Thyroid gland (tissue), 4 donors: ENCODE measurements around the gene CEACAM3. TPM values are rescaled to one million over a fixed set of nuclear protein-coding genes. Genes with fewer than 3 reads are reported as not detected.

ENCODE experiments used
- DNase-seq, 2 donors: peaks; one replicate each; pipeline ENCODE4 v3.0.0-alpha.2; 2019
- H3K27ac ChIP-seq, 3 donors: fragments of 200-600 bp; sonication (generic); 1 replicate in 2 of 3; 2 replicates in 1 of 3; pipeline ENCODE4 v1.5.1; 2016 to 2019; ENCODE audit warnings: mild to moderate bottlenecking in 1 of 3, moderate library complexity in 1 of 3
- H3K27me3 ChIP-seq: fragments of 200-600 bp; sonication (generic); one replicate; pipeline ENCODE4 v1.5.1; 2019
- H3K36me3 ChIP-seq, 2 donors: fragments of 200-600 bp; sonication (generic); one replicate each; pipeline ENCODE4 v1.5.1; 2016 to 2019
- H3K4me1 ChIP-seq, 2 donors: fragments of 200-600 bp; sonication (generic); one replicate each; pipeline ENCODE4 v1.5.1; 2017 to 2019
- H3K4me3 ChIP-seq, 3 donors: fragments of 200-600 bp; sonication (generic); replicated peaks in 1 of 3; 1 replicate in 2 of 3; 2 replicates in 1 of 3; pipeline ENCODE4 v1.5.1; 2016; ENCODE audit warnings: mild to moderate bottlenecking in 1 of 3
- H3K9me3 ChIP-seq: fragments of 200-600 bp; sonication (generic); one replicate; pipeline ENCODE4 v1.5.1; 2017
- CTCF ChIP-seq, 6 experiments: fragments of 200-600 bp in 3 of 6; fragments of 450-650 bp in 3 of 6; sonication (generic) in 3 of 6; IDR thresholded peaks; one replicate each; pipeline ENCODE4 v1.5.1; 2016 to 2019; ENCODE audit warnings: antibody characterized with exemption in 6 of 6, mild to moderate bottlenecking in 2 of 6, inconsistent platforms in 1 of 6, moderate library complexity in 1 of 6
- POLR2A ChIP-seq, 2 donors: fragments of 450-650 bp; IDR thresholded peaks; one replicate each; pipeline ENCODE4 v1.6.1; 2017; ENCODE audit warnings: antibody characterized with exemption in 2 of 2, mild to moderate bottlenecking in 2 of 2, moderate library complexity in 1 of 2
- WGBS, 2 donors: methylation state at CpG; one replicate each; pipeline ENCODE4 v1.1.5; 2017; 5-methylcytosine and 5-hydroxymethylcytosine counted together
- intact Hi-C: fragments of 100-400 bp; cut with DNase I; formaldehyde crosslinking; loops from one replicate; pipeline ENCODE4 v1.15.1; 2023
- total RNA-seq, 4 donors: library from RNA; depleted of rRNA; stranded (reverse); fragments of >200 nt; gene quantifications; one replicate each; pipeline ENCODE4 v1.2.3, GENCODE V29; 2016

CEACAM3 gene
- total RNA-seq, 4 donors from 2014 or later, result not detected

- WGBS, 2 donors, result 67% methylated on average over 7 of the region's 7 CpGs
- Histone ChIP-seq H3K36me3 (no peaks in the 10 kb centered on the region), H3K27ac (no peak overlapping the region), H3K4me1 (no peaks in the 10 kb centered on the region), H3K27me3 (no peaks in the 10 kb centered on the region), H3K4me3 (no peak overlapping the region), H3K9me3 (no peaks in the 10 kb centered on the region)
- no peak for DNase-seq
- TF ChIP-seq CTCF (IDR thresholded peaks at IDR 0.05) (no peak), POLR2A (IDR thresholded peaks at IDR 0.05) (no peak)
- intact Hi-C loops, result no loop called here
These were observed 47.0 kb downstream of the CEACAM3 start for GRCh38 chr19:41843371-41843770.

- Histone ChIP-seq H3K4me3 (no peak within 1 kb of the TSS), H3K36me3 (no peaks in the 10 kb centered on the region), H3K9me3 (no peaks in the 10 kb centered on the region), H3K4me1 (no peaks in the 10 kb centered on the region), H3K27me3 (no peaks in the 10 kb centered on the region), H3K27ac (no peak within 1 kb of the TSS)
- TF ChIP-seq CTCF (IDR thresholded peaks at IDR 0.05), result no peak
- no peak for TF ChIP-seq POLR2A (IDR thresholded peaks at IDR 0.05)
- intact Hi-C loops, result no loop called here
- DNase-seq, result no peak
- 77 to 79% methylated on average over 24 to 30 of the region's 30 CpGs for whole genome bisulfite sequencing, 2 donors
These were observed 48.2 kb downstream of the CEACAM3 start, which contains the start of gene LYPD4 for GRCh38 chr19:41844601-41845000. Gene LYPD4 (minus strand): TSS chr19:41844683. CDS start chr19:41839285, 5,398 bp downstream.

GRCh38 chr19:41845001-41845050 is 48.4 kb downstream of the CEACAM3 start, which contains the start of gene DMRTC2:
Gene DMRTC2 (plus strand): TSS chr19:41845042. CDS start chr19:41847429, 2,387 bp downstream.
- intact Hi-C loops, result no loop called here
- H3K27me3 ChIP-seq, result no peaks in the 10 kb centered on the region
- 88 to 93% methylated on average over 1 to 3 of the region's 3 CpGs for WGBS, 2 donors
- H3K36me3 ChIP-seq, result no peaks in the 10 kb centered on the region
- H3K4me3 ChIP-seq, result no peak within 1 kb of the TSS
- H3K27ac ChIP-seq, result no peak within 1 kb of the TSS
- no peaks in the 10 kb centered on the region for H3K9me3 ChIP-seq
- no peak for TF ChIP-seq CTCF (IDR thresholded peaks at IDR 0.05)
- no peak for TF ChIP-seq POLR2A (IDR thresholded peaks at IDR 0.05)
- no peaks in the 10 kb centered on the region for H3K4me1 ChIP-seq
- DNase-seq, result no peak

- DNase-seq, result no peak
- Histone ChIP-seq H3K27me3 (no peaks in the 10 kb centered on the region), H3K4me3 (no peak overlapping the region), H3K9me3 (no peaks in the 10 kb centered on the region), H3K4me1 (no peaks in the 10 kb centered on the region), H3K27ac (no peak overlapping the region), H3K36me3 (no peaks in the 10 kb centered on the region)
- no peak for TF ChIP-seq POLR2A (IDR thresholded peaks at IDR 0.05)
- no peak for TF ChIP-seq CTCF (IDR thresholded peaks at IDR 0.05)
- WGBS, 2 donors, result 87 to 92% methylated on average over 23 of the region's 23 CpGs
- intact Hi-C loops, result no loop called here
These were observed 48.7 kb downstream of the CEACAM3 start for GRCh38 chr19:41845051-41845590.

DNA sequence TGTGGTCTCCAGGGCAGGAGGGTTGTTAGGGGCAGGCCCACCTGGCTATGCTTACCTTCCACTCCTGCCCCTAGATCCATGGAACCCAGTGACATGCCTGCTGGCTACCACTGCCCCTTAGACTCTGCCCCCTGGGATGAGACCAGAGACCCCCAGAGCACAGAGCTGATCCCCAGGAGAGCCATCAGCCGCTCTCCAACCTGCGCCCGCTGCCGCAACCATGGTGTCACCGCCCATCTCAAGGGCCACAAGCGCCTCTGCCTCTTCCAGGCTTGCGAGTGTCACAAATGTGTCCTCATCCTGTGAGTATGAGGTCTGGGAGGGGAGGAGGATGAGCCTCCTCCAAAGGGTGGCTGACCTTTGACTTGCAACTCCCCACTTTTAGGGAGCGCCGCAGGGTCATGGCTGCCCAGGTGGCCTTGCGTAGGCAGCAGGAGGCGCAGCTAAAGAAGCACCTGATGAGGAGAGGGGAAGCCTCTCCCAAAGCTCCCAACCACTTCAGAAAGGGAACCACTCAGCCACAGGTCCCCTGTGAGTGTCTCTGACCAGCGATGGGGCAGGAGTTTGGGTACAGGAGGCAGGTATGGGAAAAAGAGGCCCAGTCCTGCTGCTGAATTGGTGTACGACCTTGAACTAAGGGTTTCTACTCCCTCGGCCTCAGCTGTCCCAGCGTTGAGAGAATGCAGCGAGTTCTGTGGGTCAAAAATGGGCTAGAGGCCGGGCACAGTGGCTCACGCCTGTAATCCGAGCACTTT is 51.1 kb downstream of the CEACAM3 start:
- Histone ChIP-seq H3K4me1 (no peaks in the 10 kb centered on the region), H3K9me3 (no peaks in the 10 kb centered on the region), H3K27ac (no peak overlapping the region), H3K36me3 (no peaks in the 10 kb centered on the region), H3K4me3 (no peak overlapping the region), H3K27me3 (no peaks in the 10 kb centered on the region)
- 88 to 93% methylated on average over 12 to 19 of the region's 19 CpGs for WGBS, 2 donors
- no peak for TF ChIP-seq POLR2A (IDR thresholded peaks at IDR 0.05)
- no peak for TF ChIP-seq CTCF (IDR thresholded peaks at IDR 0.05)
- no peak for DNase-seq
- intact Hi-C loops, result no loop called here
